ENCODE results near the gene TNFSF15.
"Not testable (repeated sequence)": the region's sequence is repeated elsewhere in the genome, so short reads cannot be mapped to it uniquely, and the experiment has no call there.

The TNFSF15 gene

DNA sequence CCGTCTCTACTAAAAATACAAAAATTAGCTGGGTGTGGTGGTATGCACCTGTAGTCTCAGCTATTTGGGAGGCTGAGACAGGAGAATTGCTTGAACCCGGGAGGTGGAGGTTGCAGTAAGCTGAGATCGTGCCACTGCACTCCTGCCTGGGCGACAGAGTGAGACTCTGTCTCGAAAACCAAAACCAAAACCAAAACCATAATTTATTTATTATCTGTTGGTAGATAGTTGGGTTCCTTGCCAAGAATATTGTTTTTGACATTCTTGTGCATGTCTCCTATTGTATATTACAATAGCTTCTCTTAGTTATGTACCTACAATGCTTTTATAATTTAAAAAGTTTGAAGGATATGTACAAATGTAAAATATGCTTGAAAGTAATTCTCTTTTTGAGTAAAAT is 70.7 kb downstream of the TNFSF15 start:
- not testable (repeated sequence) for H3K9me3 ChIP-seq (ENCODE audit: control insufficient read depth, low read length); H3K27ac ChIP-seq (ENCODE audit: low read depth, low read length, severe bottlenecking); H3K4me3 ChIP-seq (ENCODE audit: extremely low read depth, insufficient read depth, low read length, poor library complexity, severe bottlenecking); H3K4me1 ChIP-seq (ENCODE audit: control insufficient read depth, insufficient read depth, low read length, poor library complexity, severe bottlenecking); H3K36me3 ChIP-seq (ENCODE audit: control insufficient read depth, insufficient read depth, low read length)
- no CpG with 5 or more reads among the region's 5 CpGs for WGBS, 2 experiments (ENCODE audit: insufficient coverage in 2 of 2)

All from mesodermal cell (in vitro differentiated cells).